Fibroblast of mammary gland (primary cell): ENCODE data around the gene CRADD.

Experiments
- DNase-seq: peaks from one replicate; pipeline ENCODE4 v3.0.0-alpha.2; 2010; ENCODE audit warnings: low read depth
- H3K4me3 ChIP-seq: 2 replicates; pipeline ENCODE4 v1.5.1; 2011; ENCODE audit warnings: low read depth, mild to moderate bottlenecking, low read length, moderate library complexity; ENCODE audit not compliant: control insufficient read depth
- TF ChIP-seq, protein P1 (sequence below): conservative IDR thresholded peaks from 2 replicates; pipeline ENCODE4 v1.5.1; 2011; ENCODE audit warnings: low read depth, low read length, inconsistent platforms; ENCODE audit not compliant: control insufficient read depth, insufficient read depth

The CRADD gene

DNA sequence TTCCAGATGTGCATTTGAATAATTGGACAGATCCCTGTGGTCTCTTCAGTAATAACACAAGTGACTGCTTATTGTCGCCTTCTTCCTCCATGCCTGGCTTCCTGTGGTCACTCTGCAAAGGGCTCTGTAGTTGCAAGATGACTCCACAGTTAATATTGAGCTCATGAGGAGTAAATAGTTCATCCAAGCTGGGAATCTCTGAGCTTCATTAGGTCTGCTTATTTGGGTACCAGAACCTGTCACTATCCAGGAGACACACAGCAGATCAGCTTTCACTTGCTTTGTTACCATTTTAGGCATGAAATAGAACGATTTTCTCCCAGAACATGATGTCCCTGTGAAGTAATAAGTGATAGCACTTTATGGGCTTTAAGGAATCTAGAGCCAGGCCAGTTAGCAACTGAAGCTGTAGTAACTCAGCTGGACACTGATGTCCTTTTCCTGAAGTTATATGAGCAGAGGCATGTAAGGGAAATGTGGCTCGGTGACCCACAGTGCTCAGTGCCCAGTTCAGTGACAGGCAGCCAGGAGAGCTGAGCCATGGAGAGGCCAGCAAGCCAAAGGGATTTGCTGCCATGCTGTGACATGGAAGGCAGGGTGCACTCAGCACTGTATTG, 50.1 kb downstream of the CRADD start:
- H3K4me3 ChIP-seq: no peak overlapping the region
- TF ChIP-seq, protein P1, sequence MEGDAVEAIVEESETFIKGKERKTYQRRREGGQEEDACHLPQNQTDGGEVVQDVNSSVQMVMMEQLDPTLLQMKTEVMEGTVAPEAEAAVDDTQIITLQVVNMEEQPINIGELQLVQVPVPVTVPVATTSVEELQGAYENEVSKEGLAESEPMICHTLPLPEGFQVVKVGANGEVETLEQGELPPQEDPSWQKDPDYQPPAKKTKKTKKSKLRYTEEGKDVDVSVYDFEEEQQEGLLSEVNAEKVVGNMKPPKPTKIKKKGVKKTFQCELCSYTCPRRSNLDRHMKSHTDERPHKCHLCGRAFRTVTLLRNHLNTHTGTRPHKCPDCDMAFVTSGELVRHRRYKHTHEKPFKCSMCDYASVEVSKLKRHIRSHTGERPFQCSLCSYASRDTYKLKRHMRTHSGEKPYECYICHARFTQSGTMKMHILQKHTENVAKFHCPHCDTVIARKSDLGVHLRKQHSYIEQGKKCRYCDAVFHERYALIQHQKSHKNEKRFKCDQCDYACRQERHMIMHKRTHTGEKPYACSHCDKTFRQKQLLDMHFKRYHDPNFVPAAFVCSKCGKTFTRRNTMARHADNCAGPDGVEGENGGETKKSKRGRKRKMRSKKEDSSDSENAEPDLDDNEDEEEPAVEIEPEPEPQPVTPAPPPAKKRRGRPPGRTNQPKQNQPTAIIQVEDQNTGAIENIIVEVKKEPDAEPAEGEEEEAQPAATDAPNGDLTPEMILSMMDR: no peak
- DNase-seq: no peak

GRCh38 chr12:93727911-93728310, 50.7 kb downstream of the CRADD start:
- H3K4me3 ChIP-seq: no peak overlapping the region
- TF ChIP-seq, protein P1: no peak
- no peak for DNase-seq

DNA sequence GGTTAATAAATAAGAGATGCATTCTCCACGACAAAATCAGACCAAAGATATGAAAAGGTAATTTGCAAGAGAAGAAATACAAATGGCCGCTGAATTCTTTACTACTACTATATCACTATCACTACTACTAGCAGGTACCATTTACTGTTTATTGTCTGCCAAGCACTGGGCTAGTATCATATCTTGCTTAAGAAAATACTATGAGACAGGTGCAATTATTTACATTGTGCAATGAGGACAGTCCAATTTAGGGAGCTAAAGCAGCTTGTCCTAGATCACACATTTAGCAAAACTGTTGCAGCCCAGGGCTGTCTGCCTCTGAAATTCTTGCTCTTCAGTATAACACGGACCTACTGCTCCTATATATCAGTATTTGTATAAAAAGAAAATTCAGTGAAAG, 52.8 kb downstream of the CRADD start:
- TF ChIP-seq, protein P1: no peak
- no peak for DNase-seq
- H3K4me3 ChIP-seq: no peak overlapping the region

DNA sequence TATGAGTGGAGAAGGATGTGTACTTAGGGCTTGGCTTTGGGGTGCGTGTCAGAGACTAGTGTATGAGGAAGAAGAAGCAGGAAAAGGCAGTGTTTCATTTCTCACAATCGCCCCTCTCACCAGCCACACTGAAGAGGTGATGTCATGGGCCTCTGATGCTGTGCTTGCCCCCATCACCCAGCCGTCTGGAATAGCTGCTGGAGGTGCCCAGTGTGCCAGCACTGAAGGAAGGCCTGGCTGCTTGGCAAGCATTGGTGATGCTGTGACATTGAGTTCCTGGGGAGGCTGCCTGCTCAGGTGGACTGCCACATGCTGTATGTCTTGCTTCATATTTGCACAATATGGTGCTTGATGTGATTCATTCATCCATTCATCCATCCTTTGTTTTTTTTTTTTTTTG, 56.2 kb downstream of the CRADD start:
- TF ChIP-seq, protein P1: no peak
- no peak overlapping the region for H3K4me3 ChIP-seq
- DNase-seq: no peak

- no peak overlapping the region for H3K4me3 ChIP-seq
- TF ChIP-seq, protein P1: no peak
Measured at GRCh38 chr12:93733928-93734327, 56.8 kb downstream of the CRADD start.

DNA sequence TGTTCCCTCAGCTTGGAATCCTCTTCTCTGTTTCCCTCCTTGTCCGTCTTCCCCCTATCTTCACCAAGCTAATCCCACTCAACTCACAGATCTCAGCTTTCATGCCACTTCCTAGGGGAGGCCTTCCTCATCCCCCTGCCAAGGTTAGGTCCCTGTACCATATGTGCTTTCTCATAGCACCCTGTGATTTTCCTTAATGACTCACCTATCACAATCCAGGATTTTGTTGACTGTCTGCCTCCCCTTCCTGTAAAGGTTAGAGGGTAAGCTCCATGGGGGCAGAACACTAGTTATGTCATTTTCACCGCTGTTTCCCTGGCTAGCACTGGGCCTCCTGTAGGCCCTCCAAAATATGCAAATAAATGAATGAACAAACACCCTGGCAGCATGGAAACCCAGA, 57.6 kb downstream of the CRADD start:
- TF ChIP-seq, protein P1: no peak
- DNase-seq: peak; percentile 27
- no peak overlapping the region for H3K4me3 ChIP-seq

More at GRCh38 chr12:93733928-93734327, 56.8 kb downstream of the CRADD start:
- DNase-seq: no peak
